Stimulated activated CD8-positive, alpha-beta memory T cell treated with anti-CD3 and anti-CD28 coated beads, Interleukin-4, amount 100 ng/mL, for 1 hour (primary cell): Measurements from ENCODE around the gene B4GAT1.
A peak's percentile ranks its signal among the peaks of the same experiment; 100 is the strongest.
"Not testable (repeated sequence)": the region's sequence is repeated elsewhere in the genome, so short reads cannot be mapped to it uniquely, and the experiment has no call there.

Experiments
- DNase-seq, 2 donors: peaks; one replicate each; pipeline ENCODE4 v3.0.0-alpha.2; 2020; ENCODE audit warnings: low read depth in 2 of 2, low spot score in 1 of 2

B4GAT1 gene

DNA sequence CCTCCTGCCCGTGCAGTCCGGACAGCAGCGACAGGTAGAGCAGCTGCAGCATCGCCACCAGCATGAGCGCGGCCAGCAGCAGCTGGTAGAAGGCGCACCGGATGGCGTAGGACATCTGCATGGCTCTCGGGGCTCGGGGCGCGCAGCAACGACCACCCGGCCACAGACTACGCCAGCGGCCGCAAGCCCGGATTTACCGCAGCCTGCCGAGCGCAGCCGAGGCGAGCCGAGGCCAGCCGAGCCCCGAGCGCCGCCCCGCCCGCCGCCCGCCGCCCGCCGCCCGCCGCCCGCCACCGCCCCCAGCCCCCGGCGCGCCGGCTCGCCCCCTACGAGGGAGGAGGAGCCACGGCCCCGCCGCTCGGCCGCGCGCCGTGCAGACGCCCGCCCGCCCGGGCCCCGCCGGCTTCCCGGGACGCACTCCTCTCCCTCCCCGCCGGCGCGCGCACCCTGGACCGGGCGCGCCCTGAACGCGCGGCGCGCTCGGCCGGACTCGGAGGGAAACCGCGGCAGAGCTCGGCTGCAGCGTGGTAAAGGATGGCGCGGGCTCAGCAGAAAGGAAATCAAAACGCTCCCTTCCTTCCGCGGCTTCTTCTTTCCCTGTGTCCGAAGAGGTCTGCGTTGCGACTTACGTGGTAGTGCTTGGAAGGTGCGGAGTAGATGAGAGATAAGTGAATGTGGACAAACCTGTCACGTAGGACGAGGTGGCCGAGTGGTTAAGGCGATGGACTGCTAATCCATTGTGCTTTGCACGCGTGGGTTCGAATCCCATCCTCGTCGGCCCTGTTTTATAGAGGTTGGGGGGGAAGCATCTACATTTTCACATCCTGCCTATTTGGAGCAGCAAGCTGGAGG lies at the start of gene B4GAT1:
Gene B4GAT1, minus strand, starts transcription at position 205 of the 852 bp plus-strand sequence. Its CDS starts 84 bp downstream, at position 121.
- peak; percentile 62 to 63 for DNase-seq

DNA sequence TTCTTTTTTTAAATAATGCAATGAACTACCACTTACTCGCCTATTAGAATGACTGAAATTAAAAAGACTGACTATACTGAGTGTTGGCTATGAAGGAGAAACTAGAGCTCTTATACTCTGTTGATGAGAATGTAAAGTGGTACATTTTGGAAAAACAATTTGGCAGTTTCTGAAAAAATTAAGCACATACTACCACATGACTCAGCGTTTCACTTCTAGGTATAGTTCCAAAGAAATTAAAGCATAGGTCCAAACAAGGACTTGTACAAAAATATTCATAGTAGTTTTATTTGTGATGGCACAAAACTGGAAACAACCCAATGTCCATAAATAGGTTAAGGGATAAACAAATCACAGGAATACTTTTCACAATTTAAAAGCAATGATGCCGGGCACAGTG lies 46.5 kb upstream of the B4GAT1 start:
- DNase-seq, result no peak

DNA sequence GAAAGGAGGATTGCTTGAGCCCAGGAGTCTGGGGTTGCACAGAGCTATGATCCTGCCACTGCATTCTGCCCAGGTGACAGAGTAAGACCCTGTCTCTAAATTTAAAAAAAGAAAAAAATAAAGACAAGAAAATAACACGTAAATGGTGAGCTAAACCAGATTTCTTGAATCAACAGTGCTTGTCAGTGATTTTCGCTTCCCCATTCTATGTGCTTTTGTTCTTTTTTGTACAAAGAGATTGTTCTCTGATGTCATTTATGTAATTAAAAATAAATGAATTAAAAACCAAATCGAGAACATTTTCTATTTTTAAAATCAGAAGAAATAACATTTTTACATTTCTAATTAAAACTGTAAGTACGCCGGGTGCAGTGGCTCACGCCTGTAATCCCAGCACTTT lies 43.9 kb upstream of the B4GAT1 start:
- no peak for DNase-seq

DNA sequence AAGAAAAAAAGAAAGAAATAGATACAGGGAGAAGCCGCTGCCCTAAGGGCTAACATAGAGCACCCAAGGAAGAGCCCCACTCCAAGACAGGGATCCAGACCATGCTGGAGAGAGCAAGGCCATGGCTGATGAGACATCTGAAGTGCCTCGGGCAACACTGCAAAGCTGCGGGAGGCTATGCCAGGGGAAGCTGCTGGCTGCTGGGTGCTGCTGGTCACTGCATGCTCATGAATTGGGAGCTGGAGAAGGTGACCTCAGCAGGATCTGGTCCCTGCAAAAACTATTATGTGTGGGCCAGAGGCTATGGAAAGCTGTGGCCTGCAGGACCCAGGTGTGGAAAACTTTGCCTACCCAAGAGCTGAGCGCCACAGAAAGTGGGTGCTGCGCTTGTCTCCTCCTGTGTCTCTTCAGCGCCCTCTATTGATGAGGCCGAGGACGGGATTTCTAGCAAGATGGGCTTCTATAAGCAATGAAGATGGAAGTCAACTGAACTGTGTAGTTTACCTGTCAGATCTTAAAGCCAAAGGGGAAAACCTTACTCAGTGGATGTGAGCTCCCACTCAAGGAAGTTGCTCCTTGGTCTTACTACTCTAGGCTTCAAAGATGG lies 41.5 kb upstream of the B4GAT1 start:
- DNase-seq, result peak in 1 of 2 donors; percentile 45

DNA sequence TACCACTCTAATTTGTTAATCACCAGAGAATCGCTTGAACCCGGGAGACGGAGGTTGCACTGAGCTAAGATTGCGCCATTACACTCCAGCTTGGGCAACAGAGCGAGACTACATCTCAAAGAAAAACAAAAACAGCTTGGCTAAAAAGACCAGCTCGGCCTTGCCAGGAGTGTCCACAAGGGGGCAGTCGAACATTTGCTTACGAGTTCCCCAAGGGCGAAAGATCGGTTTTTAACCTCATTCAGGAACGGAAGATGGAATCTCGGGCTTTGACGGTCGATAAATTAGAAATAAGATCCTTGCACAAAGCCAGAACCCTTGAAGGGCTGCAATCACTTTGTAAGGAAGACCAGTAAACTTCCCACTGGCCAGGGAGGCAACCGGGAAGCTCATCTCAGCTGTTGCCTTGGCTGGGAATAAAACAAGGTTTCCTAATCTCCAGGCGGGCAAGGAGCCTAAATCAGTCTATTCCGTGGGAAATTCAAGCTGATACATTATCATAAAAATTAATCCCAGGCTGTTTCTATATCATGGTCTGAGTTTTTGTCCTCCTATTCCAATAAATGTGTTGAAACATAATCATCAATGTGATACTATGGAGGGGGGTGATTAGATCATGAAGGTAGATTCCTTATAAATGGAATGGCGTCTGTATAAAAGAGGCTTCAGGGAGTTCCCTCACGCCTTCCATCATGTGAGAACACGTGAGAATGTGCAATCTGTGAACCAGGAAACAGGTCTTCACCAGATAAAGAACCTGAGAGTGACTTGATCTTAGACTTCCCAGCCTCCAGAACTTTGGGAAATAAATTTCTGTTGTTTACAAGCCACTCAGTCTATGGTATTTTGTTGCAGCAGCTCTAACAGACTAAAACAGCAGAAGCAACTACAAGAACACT lies 39.0 kb upstream of the B4GAT1 start:
- DNase-seq, result peak; percentile 66 to 74

DNA sequence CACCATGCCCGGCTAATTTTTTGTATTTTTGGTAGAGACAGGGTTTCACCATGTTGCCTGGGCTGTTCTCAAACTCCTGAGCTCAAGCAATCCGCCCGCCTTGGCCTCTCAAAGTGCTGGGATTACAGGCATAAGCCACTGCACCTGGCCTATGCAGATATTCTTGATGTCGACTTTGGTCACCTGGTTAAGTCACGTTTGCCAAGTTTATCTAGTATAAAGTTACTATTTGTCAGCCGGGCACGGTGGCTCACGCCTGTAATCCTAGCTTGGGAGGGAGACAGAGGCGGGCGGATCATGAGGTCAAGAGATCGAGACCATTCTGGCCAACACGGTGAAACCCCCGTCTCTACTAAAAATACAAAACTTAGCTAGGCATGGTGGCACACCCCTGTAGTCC lies 36.9 kb upstream of the B4GAT1 start:
- not testable (repeated sequence) for DNase-seq

DNA sequence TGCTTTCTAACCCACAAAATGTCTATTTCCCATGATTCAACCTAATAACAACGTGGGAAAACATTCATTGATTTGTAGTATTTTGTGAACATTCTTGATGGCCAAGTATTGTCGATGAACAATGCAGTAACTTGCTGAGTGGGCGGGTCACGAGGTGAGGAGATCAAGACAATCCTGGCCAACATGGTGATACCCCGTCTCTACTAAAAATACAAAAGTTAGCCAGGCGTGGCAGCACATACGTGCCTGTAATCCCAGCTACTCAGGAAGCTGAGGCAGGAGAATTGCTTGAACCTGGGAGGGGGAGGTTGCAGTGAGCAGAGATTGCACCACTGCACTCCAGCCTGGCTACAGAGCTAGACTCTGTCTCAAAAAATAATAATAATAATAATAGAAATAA lies 32.8 kb upstream of the B4GAT1 start:
- not testable (repeated sequence) for DNase-seq

DNA sequence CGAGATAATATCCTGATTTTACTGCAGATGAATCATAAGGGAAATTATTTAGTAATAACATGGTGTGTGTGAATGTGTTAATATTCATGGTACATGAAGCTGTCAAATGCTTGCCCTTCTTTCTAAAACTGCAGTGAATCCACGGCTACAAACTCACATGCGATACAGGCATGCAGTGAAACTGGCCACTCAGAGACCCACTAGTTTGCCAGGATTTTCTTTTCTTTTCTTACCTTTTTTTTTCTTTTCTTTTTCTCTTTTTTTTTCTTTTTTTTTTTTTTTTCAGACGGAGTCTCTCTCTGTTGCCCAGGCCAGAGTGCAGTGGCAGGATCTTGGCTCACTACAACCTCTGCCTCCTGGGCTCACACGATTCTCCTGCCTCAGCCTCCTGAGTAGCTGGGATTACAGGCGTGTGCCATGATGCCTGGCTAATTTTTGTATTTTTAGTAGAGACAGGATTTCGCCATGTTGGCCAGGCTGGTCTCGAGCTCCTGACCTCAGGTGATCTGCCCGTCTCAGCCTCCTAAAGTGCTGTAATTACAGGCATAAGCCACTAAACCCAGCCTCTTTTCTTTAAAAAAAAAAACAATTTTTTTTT lies 26.4 kb upstream of the B4GAT1 start:
- not testable (repeated sequence) for DNase-seq

DNA sequence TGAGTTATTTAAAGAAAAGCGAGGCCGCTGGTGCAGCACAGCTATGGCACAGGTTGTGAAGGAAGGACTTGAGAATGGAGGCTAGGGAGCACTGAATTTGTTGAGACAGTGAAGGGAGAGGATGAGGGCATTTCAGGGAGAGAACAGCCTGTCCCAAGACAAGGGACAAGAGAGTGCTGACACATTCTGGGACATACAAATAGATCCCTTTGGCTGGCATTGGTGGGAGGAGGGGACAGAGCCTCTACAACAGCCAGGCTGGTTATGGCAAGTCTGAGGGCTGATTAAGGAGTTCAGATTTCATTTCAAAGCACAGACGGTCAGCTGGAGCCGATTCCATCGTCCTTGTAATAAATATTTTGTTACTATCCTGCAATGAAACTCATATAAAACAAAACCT lies 25.8 kb upstream of the B4GAT1 start:
- no peak for DNase-seq

DNA sequence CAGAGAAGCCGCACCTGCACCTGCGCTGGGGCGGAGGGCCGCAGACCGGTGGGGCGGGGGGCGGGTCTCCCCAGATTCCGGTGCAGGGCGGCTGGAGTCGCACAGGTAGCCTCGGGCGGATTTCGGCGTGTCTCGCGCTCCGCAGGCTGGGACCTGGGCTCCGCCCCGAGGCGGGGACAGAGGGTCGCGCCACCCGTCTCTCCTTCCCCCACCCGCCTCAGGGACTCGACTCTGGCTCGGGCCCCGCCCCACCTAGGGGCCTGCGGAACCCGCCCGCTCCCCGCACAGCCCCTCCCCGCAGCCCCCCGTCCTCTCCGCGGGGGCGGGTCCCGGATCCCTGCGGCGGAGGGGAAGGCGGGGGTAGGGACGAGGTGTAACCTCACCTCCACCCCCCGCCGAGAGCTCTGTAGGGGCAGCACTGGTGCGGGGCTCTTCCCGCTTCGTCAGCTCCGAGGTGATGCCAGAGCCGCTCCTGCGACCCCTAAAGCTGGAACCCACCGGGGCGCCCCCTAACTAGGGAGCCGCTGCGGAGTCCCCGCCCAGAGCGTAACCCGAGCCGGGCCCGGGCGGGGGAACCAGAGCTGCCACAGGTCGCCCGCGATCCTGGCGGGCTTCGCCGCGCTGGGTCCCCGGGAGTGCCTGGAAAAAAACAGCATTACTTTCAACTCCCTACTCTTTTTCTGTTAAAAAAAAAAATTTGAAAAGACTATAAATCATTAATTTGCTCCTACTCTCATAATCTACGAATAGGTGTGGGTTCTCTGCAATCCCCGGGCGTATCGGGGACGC lies 24.4 kb upstream of the B4GAT1 start, which contains the start of gene SLC29A2:
Gene SLC29A2, minus strand, starts transcription at position 134 of the 789 bp plus-strand sequence. CDS start 169 bp downstream, outside the sequence.
- DNase-seq, result peak; percentile 45 to 46

DNA sequence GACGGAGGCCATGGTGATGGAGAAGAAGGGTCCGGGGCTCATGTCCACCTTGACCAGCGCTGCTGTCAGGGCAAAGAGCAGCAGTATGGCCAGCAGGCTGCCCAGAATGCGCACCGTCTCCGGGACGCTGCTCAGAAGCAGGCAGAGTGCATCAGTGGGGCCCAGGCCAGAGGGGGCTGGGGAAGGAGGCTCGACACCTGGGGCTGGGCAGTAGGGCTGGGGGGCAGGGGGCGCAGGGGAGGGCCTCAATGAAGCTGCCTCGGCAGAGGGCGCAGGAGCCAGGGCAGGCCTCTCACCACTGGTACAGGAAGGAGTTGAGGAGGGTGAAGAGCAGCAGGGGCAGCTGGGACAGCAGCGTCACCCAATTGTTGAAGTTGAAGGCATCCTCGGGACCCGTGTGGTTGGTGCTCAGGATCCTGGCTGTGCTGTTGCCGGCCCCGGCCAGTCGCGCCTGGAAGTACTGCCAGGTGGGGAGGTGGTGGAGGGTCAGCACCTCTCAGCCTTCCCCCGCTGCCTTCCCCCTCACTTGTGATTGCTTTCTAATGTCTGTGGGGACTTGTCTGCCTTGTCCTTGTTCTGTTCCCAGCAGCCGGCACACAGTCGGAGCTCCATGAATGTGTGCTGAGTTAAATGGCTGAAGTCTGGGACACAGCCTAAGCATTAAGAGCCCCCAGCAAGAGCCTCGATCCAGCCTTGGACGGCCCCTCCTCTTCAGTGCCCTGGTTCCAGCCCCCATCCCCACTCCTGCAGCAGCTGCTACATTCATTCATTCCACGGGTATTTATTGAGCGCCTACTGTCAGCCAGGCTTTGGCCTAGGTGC lies 21.9 kb upstream of the B4GAT1 start:
- DNase-seq, result no peak

DNA sequence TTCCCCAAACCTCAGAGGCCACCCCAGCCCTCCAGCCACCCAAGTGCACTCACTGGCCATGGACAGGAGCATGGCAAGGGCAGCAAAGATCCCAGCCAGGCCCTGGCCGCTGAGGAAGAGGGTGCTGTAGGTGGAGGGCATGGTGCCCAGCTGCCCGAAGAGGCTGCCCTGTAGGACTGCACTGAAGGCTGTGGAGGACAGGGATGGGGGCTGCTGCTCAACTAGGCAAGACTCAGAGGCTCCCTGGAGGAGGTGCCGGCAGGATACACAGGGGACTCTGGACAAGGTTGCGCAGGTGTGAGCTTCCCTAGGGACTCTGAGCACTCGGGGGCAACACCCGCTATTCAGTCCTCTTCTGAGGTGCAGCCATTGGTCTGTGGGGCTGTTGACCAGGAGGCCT lies 21.1 kb upstream of the B4GAT1 start:
- DNase-seq, result no peak

DNA sequence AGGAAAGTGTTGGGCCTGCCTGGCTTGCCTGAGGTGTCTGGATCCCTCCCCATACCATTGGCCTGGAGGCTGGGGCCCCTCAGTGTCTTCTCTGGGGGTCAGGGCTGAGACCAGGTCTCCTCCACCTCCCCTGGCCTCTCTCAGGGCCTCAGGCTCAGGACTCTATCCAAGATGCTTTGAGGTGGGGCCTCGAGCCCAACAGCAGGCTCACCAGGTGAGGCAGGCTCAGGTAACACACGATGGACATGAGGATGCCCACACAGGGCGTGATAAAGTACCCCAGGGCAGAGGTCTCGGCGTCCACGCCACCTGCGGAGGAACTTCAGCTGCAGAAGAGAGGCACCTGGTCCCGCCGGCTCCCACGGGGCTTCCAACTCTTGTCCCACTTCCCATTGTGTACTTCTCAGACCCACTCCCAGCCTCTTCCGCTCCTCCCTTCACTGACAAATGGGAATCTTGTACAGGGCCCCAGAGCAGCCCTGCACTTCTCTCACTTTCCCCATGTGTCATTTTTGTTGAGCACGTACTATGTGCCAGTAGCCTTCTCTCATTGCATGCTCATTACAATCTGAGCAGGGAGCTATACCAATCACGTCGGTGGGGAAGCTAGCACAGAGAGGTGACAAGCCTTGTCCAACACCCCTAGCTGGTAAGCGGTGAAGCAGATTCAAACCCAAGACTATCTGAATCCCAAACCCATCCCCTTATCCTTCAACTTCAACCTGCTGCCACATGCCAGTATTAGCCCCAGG lies 20.3 kb upstream of the B4GAT1 start:
- DNase-seq, result no peak

DNA sequence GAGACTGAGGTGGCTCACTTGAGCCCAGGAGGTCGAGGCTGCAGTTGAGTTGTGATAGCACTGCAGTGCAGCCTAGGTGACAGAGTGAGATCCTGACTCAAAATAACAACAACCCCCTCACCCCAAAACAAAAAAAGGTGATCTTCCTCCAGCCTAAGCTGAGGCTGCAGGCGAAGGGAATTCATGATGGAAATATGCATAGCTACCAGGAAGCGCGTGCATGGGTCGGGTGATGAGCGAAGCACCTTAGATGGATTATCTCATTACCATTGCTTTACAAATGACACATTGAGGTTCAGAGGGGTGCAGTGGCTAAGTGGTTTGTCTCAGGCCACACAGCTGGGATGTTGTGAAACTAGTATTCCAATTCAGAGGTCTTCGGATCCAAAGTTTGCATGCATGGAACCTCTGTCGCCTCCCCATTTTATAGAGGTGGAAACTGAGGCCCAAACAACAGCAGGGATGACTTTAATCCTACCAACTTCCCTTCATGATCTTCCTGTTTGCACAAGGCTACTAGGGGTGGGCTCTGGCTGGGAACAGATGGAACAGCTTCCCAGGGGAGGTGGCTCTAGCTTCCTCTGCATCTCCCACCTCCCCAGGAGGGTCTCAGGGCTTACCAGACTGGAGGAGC lies 19.5 kb upstream of the B4GAT1 start:
- DNase-seq, result no peak

DNA sequence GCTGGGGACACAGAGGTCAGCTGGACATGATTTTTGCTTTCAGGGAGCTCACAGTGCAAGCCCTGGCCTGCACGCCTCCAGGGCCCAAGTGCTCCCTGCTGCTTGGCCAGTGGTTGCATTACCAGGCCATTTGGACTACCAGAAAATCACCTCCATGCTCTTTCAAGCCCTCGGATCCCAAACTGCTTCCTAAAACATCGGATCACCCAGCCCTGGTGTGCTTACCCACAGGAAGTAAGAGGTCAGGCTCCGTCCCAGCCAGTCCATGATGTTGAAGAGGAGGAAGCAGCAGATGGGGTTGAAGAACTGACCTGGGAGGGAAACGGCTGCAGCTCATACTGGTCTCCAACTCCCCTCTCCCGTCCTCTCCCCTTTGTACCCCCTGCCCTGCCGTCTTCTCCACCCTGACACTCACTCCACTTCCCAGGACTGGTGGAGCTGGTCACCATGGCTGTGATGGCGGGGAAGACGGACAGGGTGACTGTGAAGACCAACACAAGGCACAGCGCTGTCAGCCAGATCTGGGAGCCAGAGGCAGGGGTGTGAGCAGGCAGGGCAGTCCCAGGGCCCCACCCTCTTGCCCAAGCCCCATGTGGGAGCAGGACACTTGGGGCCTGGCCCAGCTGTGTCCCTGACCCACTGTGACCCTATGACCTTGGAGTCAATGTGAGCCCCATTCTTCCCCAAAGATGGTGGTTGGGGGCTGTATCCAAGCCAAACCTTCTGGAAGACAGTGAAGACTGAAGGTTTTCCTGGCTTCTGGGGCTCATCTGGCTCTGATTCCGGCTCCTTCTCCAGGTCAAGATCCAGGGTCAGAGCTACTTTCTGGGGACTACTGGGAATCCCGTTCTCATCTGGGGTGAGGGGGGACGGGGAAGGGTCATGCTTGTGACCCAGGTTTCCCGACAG lies 18.5 kb upstream of the B4GAT1 start:
- DNase-seq, result no peak

DNA sequence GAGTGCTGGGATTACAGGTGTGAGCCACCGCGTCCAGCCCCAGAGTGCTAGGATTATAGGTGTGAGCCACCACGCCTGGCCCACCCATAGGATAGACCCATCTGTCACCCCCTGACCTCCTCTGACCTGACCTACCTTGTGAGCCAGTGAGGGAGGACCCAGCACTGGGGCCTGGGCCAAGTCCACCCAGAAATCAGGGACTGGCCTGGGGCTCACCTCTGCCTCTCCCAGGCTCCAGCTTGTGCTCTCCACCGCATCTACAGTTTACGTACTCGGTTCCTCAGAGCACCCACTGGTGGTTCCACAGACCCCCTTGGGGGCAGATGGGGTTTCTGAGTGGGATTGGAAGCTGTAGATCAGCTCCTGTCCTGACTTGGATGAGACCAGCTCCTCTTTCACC lies 17.7 kb upstream of the B4GAT1 start:
- DNase-seq, result no peak
